WERI-Rb-1 (cell line): Measurements from ENCODE around the gene MRTFB.

Experiments
- DNase-seq: peaks from one replicate; pipeline ENCODE4 v3.0.0-alpha.2; 2020
- H3K27ac ChIP-seq: fragments of 250-450 bp; sonication (Bioruptor Pico); 2 replicates; pipeline ENCODE4 v1.5.1; 2020; ENCODE audit warnings: mild to moderate bottlenecking, moderate library complexity
- H3K27me3 ChIP-seq: fragments of 250-450 bp; sonication (Bioruptor Pico); 2 replicates; pipeline ENCODE4 v1.5.1; 2021; ENCODE audit warnings: mild to moderate bottlenecking, low read depth, moderate library complexity; ENCODE audit not compliant: insufficient read depth, severe bottlenecking
- H3K36me3 ChIP-seq: fragments of 250-450 bp; sonication (Bioruptor Pico); 2 replicates; pipeline ENCODE4 v1.5.1; 2020; ENCODE audit warnings: mild to moderate bottlenecking, moderate library complexity
- H3K4me3 ChIP-seq: 2 replicates; pipeline ENCODE4 v1.5.1; 2011; ENCODE audit warnings: low read depth, mild to moderate bottlenecking, control low read depth, low read length
- H3K9me3 ChIP-seq: fragments of 250-450 bp; sonication (Bioruptor Pico); 2 replicates; pipeline ENCODE4 v1.5.1; 2021; ENCODE audit warnings: mild to moderate bottlenecking, moderate library complexity; ENCODE audit not compliant: severe bottlenecking
- TF ChIP-seq, protein P1 (sequence below): IDR thresholded peaks from 2 replicates; pipeline ENCODE4 v1.5.1; 2011; ENCODE audit warnings: low read depth, mild to moderate bottlenecking, control low read depth, inconsistent platforms, low read length

The MRTFB gene

DNA sequence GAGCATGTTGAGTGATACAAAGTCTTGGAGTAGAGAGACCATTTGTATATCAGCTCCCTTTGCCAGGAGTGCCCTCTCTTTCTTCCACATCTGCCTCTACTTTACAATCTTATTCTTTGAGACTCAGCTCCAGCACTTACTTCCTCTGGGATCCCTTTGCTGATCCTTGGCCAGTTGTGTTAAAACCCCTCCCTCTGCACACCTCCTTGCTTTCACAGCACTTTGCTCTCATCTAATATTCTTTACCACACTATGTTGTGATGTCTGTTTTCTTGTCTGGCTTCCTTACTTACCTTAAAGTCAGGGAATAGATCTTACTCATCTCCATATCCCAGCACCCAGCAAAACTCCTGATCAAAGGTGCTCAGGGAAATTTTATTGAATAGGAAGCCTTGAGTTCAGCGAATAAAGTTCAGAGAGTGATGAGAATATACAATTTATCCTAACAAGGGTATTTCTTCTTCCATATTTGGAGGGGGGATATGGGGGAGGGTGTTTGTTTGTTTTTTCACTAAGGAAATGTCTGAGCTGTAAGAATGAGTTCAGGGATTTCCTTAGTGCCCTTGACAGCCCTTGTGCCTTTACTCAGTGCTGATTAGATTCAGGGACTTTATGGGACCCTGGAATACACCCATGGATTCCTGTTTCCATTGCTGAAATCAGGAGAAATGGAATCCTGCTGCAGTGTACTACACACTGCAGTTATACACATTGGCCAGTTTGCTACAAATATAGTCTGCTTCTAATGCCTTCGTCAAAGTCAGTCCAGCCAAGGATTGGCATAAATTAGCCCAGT lies 32.0 kb downstream of the MRTFB start:
- TF ChIP-seq, protein P1, sequence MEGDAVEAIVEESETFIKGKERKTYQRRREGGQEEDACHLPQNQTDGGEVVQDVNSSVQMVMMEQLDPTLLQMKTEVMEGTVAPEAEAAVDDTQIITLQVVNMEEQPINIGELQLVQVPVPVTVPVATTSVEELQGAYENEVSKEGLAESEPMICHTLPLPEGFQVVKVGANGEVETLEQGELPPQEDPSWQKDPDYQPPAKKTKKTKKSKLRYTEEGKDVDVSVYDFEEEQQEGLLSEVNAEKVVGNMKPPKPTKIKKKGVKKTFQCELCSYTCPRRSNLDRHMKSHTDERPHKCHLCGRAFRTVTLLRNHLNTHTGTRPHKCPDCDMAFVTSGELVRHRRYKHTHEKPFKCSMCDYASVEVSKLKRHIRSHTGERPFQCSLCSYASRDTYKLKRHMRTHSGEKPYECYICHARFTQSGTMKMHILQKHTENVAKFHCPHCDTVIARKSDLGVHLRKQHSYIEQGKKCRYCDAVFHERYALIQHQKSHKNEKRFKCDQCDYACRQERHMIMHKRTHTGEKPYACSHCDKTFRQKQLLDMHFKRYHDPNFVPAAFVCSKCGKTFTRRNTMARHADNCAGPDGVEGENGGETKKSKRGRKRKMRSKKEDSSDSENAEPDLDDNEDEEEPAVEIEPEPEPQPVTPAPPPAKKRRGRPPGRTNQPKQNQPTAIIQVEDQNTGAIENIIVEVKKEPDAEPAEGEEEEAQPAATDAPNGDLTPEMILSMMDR: no peak
- no peak for DNase-seq
- H3K27ac ChIP-seq: no peak overlapping the region

DNA sequence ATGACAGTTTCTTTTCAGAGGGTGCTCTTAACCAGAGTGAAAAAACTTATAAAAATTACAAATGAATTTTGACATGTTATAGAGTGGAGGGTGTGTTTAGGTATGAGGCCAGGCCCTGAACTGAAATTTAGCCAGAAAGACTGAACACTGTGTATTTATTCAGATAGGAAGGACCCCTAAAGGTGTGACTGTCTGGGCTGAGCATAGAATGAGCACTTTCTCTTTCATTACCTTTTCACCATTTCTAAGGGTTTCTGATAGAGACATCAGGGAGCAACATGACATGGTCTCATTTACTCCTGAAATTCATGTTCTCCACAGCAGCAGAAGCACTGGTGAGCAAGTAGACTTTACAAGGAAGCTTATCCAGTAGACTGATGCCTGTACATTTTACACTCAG lies 32.9 kb downstream of the MRTFB start:
- no peaks in the 10 kb centered on the region for H3K27me3 ChIP-seq
- no peak for DNase-seq
- no peak overlapping the region for H3K4me3 ChIP-seq
- no peak overlapping the region for H3K27ac ChIP-seq
- TF ChIP-seq, protein P1: no peak
- H3K36me3 ChIP-seq: no peaks in the 10 kb centered on the region
- no peaks in the 10 kb centered on the region for H3K9me3 ChIP-seq

More for the DNA sequence above, 32.0 kb downstream of the MRTFB start:
- Histone ChIP-seq H3K9me3 (no peaks in the 10 kb centered on the region), H3K27me3 (no peaks in the 10 kb centered on the region), H3K36me3 (no peaks in the 10 kb centered on the region), H3K4me3 (no peak overlapping the region)

DNA sequence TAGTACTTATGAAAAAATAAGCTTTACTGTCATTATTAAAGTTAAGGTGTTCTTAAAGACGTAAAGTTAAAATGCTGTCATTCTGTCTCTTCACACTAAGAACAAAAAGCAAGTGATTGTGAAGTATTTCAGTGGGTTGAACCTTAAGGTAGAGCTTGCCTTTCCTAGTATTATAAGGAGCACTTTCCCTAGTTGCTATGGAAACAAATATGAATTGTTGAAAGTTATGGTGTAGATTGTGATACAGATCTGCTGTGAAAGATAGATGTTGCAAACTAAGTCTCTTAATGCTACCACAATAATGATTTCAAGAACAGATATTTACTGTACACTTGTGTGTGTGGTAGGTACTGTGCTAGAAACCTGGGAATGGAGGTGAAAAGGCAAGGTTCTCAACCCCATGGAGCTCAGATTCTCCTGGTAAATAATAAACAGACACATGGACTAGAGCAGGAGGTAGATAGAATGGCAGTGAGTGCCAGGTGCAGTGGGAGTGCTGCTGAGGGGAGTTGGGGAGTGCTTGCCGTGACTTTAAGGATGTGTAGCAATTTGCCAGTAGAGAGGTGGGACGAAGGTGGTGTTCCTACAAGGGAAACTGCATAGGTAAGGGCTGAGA lies 34.7 kb downstream of the MRTFB start:
- Histone ChIP-seq H3K36me3 (no peaks in the 10 kb centered on the region), H3K4me3 (no peak overlapping the region), H3K27me3 (no peaks in the 10 kb centered on the region), H3K9me3 (no peaks in the 10 kb centered on the region), H3K27ac (no peak overlapping the region)
- no peak for DNase-seq
- TF ChIP-seq, protein P1: no peak

DNA sequence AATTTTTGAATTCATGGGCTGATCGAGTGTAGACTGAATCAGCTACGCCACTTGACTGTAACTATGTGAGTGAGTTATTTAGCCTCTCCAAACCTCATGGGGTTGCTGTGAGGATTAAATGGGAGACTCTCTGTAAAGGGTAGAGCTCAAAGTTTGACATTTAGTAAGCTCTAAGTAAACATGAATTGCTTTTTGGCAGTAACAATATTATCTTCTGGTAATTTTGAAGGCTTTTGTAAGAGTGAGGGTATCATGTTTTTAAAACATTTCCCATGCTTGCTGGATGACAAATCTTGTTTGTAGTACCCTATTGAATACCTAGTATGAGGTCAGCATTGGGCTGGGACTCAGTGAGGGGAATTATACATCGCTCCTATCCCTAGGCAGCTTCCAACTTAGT lies 35.3 kb downstream of the MRTFB start:
- no peak overlapping the region for H3K4me3 ChIP-seq
- no peaks in the 10 kb centered on the region for H3K27me3 ChIP-seq
- TF ChIP-seq, protein P1: no peak
- no peaks in the 10 kb centered on the region for H3K36me3 ChIP-seq
- no peak overlapping the region for H3K27ac ChIP-seq
- no peaks in the 10 kb centered on the region for H3K9me3 ChIP-seq
- DNase-seq: no peak

DNA sequence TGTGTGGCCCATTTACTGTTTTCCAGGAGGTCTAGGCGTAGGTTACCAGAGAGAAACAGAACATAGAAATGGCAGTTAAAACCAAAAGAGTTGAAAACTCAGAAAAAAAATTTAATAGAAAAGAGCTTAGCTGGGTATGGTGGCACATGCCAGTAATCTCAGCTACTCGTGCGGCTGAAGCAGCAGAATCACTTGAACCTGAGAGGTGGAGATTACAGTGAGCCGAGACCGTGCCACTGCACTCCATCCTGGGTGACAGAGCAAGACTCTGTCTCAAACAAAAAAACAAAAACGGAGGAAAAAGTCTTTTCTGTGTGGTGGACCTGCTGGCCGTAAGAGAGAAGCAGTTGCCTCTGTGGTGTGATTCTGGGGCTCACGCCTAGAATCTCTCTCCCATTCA lies 35.8 kb downstream of the MRTFB start:
- Histone ChIP-seq H3K4me3 (no peak overlapping the region), H3K9me3 (no peaks in the 10 kb centered on the region), H3K36me3 (no peaks in the 10 kb centered on the region), H3K27ac (no peak overlapping the region), H3K27me3 (no peaks in the 10 kb centered on the region)
- TF ChIP-seq, protein P1: no peak
- DNase-seq: no peak
